GM19043 (cell line): ENCODE data around the gene PIERCE2.
"Not testable (repeated sequence)": the region's sequence is repeated elsewhere in the genome, so short reads cannot be mapped to it uniquely, and the experiment has no call there.

Experiments used
- ATAC-seq: cut with Tn5 transposase; IDR thresholded peaks from one replicate; pipeline ENCODE4 v1.9.1; 2021; ENCODE audit warnings: low read depth; ENCODE audit not compliant: unreplicated experiment

PIERCE2 gene

DNA sequence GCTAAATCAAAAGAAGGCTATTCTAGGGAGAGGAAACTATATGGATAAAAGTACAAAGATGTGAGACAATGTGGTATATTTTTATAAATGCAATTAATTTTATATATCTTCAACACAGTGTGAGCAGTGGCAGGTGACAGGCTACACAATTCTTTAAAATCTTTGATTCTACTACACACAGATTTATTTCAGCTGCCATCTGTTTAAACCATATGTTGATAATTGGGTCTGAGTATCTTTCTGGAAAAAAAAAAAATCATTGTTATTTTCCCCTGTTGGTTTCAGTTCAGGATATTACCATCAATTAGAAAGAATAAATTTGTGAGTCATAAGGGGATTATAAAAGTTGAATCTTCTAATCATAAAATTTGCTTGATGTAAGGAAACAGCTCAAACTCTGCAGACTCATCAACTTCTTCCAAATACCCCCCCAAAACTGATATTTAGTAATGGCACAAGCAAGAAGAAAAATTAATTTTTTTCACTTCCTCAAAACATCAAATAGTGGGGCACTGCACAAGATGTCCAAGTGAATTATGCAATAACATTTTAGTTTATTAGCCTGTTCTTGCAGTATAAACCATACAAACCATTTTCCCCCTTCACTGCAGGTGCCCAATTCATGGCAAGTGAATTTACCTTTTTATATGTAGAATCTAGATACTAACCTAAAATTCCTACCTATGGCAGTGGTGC lies 12.0 kb downstream of the PIERCE2 start:
- ATAC-seq = no peak

DNA sequence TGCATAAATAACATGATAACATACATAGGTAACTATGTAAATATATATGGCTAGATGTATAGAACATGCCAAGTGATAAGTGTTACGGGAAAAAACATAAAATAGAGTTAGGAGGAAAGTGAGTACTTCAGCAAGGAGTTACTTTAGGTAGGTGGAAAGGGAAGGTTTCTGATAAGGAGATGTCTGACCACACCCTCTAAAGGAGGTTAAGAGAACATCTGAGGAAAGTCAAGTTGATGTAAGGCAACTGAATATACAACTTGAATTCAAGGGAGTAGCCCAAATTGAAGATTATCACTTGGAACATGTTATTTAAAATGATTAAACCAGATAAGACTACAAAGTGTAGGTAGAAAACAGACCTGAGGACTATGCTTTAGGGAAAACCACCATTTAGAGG lies 13.8 kb downstream of the PIERCE2 start:
- no peak for ATAC-seq

DNA sequence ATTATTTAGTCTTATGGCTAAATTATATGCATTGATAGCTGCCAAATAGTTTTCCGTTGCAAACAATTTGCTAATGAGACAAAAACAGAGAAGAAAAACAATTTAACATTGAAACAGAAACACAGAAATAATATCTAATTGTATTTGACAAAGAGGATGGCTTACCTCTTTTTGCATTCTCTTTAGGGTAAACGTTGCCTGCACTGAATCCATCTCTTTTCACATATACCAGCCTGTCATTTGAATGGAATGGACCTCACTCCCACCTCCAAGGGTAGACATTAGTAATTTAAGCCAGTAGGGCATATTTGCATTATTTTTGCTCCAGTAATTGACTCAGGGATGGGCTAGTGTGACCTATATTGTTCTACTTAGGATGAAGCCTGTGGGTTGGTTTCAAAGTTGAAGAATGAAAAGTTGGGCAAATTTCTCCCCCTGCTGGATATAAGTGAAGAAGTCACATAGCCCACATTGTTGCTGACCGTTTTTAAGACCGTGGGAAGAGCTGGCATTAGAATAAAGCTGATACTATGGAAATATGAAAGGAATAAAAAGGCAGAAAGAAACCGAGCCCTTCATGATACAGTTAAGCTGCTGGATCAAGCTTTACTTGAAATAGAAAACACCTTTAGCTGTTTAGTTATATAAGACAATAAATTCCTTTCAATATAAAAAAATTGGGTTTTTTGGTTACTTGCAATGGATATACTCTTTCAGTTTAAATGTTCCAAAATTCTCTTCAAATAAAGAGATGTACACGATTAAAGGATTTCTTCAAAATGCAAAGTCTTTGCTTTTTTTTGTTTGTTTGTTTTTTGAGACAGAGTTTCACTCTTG lies 26.9 kb downstream of the PIERCE2 start:
- ATAC-seq = peak; percentile 63

DNA sequence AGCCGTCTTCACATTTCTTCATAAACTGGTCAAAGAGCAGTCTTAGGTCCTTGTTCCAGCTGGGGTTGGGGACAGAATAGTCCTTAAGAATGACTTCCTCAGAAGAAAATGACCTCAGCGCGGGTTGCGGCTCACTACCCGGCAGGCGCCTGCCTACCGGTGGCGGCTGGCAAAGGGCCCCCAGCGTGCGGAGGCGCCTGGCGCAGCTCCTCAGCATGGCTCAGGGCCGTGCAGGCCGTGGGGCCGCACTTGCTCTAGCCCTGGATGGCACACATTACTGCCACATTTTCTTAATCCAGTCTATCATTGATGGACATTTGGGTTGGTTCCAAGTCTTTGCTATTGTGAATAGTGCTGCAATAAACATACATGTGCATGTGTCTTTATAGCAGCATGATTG lies 34.8 kb downstream of the PIERCE2 start:
- not testable (repeated sequence) for ATAC-seq

DNA sequence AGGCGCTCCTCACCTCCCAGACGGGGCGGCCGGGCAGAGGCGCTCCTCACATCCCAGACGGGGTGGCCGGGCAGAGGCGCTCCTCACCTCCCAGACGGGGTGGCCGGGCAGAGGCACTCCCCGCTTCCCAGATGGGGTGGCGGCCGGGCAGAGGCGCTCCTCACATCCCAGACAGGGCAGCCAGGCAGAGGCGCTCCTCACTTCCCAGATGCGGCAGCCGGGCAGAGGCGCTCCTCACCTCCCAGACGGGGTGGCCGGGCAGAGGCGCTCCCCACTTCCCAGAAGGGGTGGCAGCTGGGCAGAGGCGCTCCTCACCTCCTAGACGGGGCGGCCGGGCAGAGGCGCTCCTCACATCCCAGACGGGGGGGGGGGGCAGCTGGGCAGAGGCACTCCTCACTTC lies 37.6 kb downstream of the PIERCE2 start:
- not testable (repeated sequence) for ATAC-seq

DNA sequence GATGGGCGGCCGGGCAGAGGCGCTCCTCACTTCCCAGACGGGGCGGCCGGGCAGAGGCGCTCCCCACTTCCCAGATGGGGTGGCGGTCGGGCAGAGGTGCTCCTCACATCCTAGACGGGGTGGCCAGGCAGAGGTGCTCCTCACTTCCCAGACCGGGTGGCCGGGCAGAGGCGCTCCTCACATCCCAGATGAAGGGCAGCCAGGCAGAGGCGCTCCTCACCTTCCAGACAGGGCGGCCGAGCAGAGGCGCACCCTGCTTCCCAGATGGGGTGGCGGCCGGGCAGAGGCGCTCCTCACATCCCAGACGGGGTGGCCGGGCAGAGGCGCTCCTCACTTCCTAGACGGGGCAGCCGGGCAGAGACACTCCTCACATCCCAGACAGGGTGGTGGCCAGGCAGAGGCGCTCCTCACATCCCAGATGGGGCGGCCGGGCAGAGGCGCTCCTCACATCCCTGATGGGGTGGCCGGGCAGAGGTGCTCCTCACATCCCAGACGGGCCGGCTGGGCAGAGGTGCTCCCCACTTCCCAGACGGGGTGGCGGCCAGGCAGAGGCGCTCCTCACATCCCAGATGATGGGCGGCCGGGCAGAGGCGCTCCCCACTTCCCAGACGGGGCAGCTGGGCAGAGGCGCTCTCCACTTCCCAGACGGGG lies 38.2 kb downstream of the PIERCE2 start:
- not testable (repeated sequence) for ATAC-seq

DNA sequence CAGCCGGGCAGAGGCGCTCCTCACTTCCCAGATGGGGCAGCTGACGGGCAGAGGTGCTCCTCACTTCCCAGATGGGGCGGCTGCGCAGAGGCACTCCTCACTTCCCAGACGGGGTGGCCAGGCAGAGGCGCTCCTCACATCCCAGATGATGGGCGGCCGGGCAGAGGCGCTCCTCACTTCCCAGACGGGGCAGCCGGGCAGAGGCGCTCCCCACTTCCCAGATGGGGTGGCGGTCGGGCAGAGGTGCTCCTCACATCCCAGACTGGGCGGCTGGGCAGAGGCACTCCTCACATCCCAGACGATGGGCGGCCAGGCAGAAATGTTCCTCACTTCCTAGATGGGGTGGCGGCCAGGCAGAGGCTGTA lies 38.7 kb downstream of the PIERCE2 start:
- ATAC-seq = not testable (repeated sequence)

DNA sequence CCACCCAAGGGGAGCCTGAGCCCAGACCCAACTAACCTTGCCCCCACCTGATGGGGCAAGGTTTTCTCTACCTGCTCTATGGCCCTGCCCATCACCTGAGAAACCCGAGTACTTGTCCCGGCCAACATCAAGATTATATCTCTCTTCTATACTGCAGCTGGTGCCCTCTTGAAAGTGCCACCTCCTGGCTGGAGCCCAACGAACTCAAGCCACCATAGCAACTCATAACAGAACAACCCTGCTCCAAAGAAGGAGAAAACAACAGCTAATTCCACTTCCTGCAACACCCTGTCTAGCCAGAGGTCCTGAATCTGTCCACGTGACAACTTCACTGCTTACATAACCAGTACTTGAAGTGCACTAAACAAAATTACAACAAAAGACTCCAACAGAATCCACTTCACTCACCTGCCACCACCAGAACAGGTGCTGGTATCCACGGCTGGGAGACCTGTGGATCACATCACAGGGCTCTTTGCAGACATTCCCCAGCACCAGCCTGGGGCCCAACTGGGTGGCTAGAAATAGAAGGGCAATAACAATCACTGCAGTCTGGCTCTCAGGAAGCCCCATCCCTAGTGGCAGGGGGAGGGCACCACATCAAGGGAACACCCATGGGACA lies 49.2 kb downstream of the PIERCE2 start:
- no peak for ATAC-seq

DNA sequence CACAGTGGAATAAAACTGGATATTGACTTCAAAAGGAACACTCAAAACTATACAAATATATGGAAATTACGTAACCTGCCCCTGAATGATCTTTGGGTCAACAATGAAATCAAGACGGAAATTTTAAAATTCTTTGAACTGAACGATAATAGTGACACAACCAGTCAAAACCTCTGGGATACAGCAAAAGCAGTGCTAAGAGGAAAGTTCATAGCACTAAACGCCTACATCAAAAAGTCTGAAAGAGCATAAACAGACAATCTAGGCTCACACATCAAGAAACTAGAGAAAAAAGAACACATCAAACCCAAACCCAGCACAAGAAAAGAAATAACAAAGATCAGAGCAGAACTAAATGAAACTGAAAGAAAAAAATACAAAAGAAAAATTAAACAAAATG lies 53.2 kb downstream of the PIERCE2 start:
- ATAC-seq = no peak

DNA sequence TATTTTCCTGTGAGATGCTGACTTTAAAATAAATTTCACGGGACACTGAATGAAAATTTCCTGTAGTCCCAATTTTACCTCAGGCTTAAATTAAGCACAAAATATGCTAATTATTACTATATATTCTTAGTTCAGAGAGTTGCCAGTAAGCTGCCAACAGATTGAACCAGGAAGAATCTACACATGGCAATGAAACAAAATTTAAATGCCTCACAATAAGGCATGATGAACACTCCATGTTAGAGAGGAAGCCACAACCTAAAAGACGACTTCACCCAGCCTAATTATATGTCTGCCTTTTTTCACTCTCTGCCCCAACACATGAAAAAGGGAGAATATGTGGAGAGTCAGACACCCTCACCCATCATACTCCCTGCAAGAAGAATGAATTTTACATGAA lies 60.0 kb downstream of the PIERCE2 start:
- ATAC-seq = no peak
